HL-60 (cell line): ENCODE data around the gene ZDHHC4.

ENCODE experiments used
- GABPA ChIP-seq: IDR thresholded peaks from 2 replicates; pipeline ENCODE4 v1.6.1; 2012; ENCODE audit warnings: low read depth
- POLR2AphosphoS5 ChIP-seq: IDR thresholded peaks from 2 replicates; pipeline ENCODE4 v1.6.1; 2012; ENCODE audit warnings: low read depth
- SPI1 ChIP-seq: IDR thresholded peaks from 2 replicates; pipeline ENCODE4 v1.6.1; 2012; ENCODE audit warnings: low read depth, mild to moderate bottlenecking, borderline replicate concordance
- TF ChIP-seq, protein P1 (sequence below): IDR thresholded peaks from one replicate; pipeline ENCODE4 v1.5.1; 2011; ENCODE audit warnings: low read length, control low read depth, inconsistent platforms; ENCODE audit not compliant: insufficient read depth
- TF ChIP-seq, protein P2 (sequence below): IDR thresholded peaks from 2 replicates; pipeline ENCODE4 v1.6.1; 2012; ENCODE audit warnings: low read depth; ENCODE audit not compliant: insufficient replicate concordance

DNA sequence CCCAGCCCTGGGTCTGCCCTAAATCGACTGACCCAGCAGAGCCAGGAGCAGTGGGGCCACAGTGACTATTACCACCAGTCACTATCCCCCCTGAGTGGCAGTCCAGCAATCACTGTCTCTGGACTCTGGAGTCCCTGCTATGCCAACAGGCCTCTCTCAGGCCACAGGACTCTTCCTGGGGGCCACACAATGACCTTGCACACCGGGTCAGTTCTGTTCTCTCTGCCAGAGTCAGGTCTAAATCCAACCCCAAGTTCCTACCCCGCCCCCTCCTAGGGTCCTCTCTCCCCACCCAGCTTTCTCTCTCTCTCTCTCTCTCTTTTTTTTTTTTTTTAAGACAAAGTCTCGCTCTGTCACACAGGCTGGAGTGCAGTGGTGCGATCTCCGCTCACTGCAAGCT, 47.6 kb upstream of the ZDHHC4 start:
- TF ChIP-seq, protein P1, sequence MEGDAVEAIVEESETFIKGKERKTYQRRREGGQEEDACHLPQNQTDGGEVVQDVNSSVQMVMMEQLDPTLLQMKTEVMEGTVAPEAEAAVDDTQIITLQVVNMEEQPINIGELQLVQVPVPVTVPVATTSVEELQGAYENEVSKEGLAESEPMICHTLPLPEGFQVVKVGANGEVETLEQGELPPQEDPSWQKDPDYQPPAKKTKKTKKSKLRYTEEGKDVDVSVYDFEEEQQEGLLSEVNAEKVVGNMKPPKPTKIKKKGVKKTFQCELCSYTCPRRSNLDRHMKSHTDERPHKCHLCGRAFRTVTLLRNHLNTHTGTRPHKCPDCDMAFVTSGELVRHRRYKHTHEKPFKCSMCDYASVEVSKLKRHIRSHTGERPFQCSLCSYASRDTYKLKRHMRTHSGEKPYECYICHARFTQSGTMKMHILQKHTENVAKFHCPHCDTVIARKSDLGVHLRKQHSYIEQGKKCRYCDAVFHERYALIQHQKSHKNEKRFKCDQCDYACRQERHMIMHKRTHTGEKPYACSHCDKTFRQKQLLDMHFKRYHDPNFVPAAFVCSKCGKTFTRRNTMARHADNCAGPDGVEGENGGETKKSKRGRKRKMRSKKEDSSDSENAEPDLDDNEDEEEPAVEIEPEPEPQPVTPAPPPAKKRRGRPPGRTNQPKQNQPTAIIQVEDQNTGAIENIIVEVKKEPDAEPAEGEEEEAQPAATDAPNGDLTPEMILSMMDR: no peak
- TF ChIP-seq SPI1: no peak
- no peak for TF ChIP-seq POLR2AphosphoS5
- TF ChIP-seq, protein P2, sequence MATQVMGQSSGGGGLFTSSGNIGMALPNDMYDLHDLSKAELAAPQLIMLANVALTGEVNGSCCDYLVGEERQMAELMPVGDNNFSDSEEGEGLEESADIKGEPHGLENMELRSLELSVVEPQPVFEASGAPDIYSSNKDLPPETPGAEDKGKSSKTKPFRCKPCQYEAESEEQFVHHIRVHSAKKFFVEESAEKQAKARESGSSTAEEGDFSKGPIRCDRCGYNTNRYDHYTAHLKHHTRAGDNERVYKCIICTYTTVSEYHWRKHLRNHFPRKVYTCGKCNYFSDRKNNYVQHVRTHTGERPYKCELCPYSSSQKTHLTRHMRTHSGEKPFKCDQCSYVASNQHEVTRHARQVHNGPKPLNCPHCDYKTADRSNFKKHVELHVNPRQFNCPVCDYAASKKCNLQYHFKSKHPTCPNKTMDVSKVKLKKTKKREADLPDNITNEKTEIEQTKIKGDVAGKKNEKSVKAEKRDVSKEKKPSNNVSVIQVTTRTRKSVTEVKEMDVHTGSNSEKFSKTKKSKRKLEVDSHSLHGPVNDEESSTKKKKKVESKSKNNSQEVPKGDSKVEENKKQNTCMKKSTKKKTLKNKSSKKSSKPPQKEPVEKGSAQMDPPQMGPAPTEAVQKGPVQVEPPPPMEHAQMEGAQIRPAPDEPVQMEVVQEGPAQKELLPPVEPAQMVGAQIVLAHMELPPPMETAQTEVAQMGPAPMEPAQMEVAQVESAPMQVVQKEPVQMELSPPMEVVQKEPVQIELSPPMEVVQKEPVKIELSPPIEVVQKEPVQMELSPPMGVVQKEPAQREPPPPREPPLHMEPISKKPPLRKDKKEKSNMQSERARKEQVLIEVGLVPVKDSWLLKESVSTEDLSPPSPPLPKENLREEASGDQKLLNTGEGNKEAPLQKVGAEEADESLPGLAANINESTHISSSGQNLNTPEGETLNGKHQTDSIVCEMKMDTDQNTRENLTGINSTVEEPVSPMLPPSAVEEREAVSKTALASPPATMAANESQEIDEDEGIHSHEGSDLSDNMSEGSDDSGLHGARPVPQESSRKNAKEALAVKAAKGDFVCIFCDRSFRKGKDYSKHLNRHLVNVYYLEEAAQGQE: no peak
- TF ChIP-seq GABPA: no peak
